HG02885 (cell line): ENCODE results near the gene IP6K2.

ENCODE experiments used
- ATAC-seq: cut with Tn5 transposase; IDR thresholded peaks from one replicate; pipeline ENCODE4 v1.9.1; 2021; ENCODE audit warnings: mild to moderate bottlenecking; ENCODE audit not compliant: unreplicated experiment, poor library complexity

Gene IP6K2

DNA sequence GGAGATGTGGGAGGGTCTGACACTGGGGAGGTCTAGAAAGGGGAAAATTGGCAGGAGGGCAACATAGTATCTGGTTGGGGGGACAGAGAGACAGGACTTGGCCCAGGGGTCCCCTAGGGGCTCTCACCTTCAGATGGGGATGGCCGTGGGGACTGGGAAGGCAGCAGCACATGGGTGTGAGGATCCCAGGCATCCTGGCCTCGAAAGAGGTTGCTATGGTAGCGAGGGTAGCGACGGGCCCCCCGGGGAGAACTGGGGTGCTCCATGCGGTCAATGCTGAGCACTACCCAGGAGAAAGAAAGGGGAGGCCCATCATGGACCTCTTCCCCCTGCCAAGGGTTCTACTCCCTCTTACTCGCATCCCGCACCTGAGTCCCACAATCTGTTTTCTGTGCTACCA lies 69.3 kb downstream of the IP6K2 start:
- no peak for ATAC-seq

DNA sequence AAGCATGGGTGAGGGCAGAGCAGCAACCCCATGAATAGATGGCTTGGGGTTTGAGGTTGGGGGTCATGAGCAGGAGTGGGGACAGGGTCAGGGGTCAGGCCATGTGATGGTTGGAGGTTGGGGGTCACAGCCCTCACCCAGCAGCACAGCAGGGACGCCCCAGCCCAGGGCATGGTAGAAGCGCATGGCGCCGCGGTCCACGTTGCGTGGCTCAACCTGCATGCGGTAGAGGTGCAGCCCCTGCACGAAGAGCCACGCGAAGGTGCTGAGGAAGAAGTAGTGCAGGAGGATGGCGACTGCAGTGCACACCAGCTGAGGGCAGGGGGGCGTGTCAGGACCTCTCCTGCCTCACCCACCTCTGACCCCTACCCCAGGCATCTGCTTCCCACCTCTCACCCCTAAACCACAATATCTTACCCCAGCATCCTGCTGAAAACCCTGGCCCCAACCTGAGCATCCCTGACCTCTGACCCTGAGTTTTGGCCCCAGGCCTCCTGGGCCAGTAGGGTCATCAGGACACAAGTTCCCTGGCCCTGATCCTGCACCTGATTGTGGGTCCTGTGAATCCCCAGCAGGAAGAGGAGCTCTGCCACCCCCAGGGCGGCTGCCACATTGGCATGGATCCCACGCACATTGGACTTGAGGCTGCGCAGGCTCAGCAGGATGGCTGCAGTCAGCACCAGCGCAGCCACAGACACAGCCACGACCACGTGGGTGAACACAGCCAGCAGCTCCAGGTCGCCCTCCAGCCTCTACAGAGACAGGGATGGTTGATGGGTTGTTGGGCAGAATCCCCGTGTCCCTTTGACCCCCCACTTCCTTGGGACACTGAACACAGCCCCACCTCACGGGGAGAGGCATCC lies 71.9 kb downstream of the IP6K2 start:
- ATAC-seq = no peak

DNA sequence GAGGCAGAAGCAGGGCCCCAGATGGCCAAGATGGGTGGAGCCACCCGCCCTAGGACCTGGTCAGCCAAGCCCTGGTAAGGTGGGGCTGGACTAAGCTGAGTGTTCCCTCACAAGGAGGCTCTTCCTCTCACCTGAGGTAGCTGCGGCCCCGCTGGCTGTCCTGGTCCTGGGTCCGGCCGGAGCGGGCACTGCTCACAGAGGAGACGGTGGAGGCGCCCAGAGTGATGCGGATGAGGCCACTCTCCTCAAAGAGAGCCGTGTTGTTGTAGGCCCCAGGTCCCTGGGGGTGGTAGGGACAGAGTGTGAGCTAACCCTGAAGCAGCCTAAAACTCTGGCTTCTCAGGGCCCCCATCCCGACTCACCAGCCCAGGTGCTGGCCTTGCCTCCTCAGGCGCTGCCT lies 74.4 kb downstream of the IP6K2 start:
- no peak for ATAC-seq

DNA sequence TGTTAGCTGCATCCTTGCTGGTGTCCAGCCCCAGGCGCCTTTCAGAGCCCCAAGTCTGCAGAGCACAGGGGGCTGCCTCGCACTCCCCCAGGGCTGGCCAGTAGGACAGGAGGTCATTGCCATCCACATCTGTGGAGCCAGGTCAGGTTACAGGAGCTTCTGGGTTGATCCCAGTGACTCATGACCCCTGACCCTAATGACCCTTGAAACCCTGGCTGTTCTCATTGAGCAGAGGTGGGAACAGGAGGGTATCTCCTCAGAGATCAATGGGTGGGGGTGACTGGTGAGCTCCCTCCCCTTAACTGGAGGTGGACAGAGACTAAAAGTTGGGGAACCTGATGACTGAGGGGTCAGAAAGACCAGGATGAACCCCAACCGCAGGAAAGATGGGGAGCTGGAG lies 75.6 kb downstream of the IP6K2 start:
- no peak for ATAC-seq

DNA sequence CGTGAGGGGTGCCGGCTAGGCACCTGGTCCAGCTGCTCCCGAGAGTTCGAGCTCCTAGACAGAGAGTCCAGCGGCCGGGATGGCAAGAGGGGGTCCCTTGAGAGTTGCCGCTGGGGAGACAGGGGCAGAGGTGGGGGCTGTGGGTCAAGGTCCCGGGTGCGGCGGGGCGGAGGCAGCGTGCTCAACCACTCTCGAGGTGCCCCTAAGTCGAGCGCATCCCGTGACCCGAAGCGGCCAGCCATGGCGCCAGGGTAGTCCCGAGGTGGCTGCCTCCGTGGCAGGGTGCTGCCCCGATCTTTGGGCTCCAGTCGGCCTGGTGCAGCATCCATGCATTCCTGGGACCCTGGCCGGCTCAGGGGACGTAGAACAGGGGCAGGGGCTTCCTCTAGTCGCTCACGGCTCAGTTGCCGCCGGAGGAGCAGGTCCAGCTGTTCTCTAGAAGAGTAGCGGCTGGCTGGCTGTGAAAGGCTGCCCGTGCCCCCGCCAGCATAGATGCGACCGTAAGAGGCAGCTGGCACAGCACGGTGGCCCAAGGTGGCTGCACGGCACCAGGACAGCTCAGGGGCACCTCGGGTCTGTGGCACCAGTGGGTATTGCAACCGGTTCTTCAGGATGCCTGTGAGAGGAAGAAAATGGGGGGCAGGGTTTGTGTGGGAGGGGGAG lies 76.9 kb downstream of the IP6K2 start:
- no peak for ATAC-seq
